ENCODE results near the gene LPAR2. TPM values are rescaled to one million over a fixed set of nuclear protein-coding genes. Genes with fewer than 3 reads are reported as not detected.
A peak's percentile ranks its signal among the peaks of the same experiment; 100 is the strongest.

The LPAR2 gene
- total RNA-seq, 1 experiment from 2014 or later, result 26.6 TPM

DNA sequence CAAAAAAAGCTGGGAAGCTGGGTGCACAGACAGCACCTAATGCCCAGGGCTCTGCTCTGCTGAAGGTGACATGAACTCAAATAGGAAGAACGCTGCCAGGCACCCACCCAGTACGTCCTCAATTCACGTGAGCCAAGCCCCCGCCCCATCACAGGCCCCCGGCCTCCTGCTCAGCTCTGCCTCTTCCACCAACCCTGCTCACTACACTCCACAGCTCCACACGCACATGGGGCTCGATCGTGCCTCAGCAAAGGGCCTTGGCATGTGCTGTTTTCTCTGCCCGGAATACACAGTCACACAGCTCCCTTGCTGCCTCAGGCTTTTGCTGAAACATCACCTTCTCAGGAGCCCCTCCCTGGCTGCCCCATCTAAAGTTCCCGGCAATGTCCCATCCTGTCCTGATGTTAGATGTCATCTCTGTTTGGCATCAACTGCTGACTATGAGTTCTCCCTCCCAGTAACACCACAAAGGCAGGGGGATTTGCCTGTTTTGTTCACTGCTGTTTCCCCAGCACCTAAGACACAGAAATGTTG lies 33.2 kb upstream of the LPAR2 start:
- ChIA-PET POLR2A (ENCODE audit: unreplicated experiment) (no interaction called here), CTCF (no interaction called here)
- ATAC-seq (no peak), DNase-seq (no peak)
- Histone ChIP-seq H3K36me3 (ENCODE audit: low read depth, low read length) (peaks cover 32% of the 10 kb centered on the region), H3K79me2 (ENCODE audit: low read length) (peaks cover 35% of the 10 kb centered on the region), H3K4me1 (ENCODE audit: insufficient read depth, low read length) (peaks cover 11% of the 10 kb centered on the region), H3K9ac (ENCODE audit: low read length) (no peak overlapping the region), H3K27ac (ENCODE audit: low read length) (no peak overlapping the region), H3K4me2 (ENCODE audit: low read length) (peak overlapping the region; percentile 98), H3F3A (ENCODE audit: low read length, unreplicated experiment) (no peaks in the 10 kb centered on the region), H2AFZ (ENCODE audit: low read length) (no peak overlapping the region), H3K9me2 (replicated peaks; ENCODE audit: low read length) (no peaks in the 10 kb centered on the region), H3K9me3 (ENCODE audit: low read length) (no peaks in the 10 kb centered on the region), H3K27me3 (ENCODE audit: low read length) (no peaks in the 10 kb centered on the region), H3K4me3 (ENCODE audit: low read length) (no peak overlapping the region; the same call in 1 of the 2 replicates), H4K20me1 (ENCODE audit: low read length) (0 out of 2 replicates have a peak, but pooled peaks cover 7% of the 10 kb centered on the region)
- intact Hi-C loops (cut with micrococcal nuclease), result no loop called here
- BruUV-seq (replicated peaks), result no TSS peak
- TF ChIP-seq, protein P1, sequence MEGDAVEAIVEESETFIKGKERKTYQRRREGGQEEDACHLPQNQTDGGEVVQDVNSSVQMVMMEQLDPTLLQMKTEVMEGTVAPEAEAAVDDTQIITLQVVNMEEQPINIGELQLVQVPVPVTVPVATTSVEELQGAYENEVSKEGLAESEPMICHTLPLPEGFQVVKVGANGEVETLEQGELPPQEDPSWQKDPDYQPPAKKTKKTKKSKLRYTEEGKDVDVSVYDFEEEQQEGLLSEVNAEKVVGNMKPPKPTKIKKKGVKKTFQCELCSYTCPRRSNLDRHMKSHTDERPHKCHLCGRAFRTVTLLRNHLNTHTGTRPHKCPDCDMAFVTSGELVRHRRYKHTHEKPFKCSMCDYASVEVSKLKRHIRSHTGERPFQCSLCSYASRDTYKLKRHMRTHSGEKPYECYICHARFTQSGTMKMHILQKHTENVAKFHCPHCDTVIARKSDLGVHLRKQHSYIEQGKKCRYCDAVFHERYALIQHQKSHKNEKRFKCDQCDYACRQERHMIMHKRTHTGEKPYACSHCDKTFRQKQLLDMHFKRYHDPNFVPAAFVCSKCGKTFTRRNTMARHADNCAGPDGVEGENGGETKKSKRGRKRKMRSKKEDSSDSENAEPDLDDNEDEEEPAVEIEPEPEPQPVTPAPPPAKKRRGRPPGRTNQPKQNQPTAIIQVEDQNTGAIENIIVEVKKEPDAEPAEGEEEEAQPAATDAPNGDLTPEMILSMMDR (conservative IDR thresholded peaks at IDR 0.05; ENCODE audit: low read depth, low read length), result no peak
- TF ChIP-seq EZH2 (IDR thresholded peaks at IDR 0.05; ENCODE audit: low read length, unreplicated experiment) (no peak), EZH2phosphoT487 (IDR thresholded peaks at IDR 0.05; ENCODE audit: borderline replicate concordance, low read length) (no peak)

DNA sequence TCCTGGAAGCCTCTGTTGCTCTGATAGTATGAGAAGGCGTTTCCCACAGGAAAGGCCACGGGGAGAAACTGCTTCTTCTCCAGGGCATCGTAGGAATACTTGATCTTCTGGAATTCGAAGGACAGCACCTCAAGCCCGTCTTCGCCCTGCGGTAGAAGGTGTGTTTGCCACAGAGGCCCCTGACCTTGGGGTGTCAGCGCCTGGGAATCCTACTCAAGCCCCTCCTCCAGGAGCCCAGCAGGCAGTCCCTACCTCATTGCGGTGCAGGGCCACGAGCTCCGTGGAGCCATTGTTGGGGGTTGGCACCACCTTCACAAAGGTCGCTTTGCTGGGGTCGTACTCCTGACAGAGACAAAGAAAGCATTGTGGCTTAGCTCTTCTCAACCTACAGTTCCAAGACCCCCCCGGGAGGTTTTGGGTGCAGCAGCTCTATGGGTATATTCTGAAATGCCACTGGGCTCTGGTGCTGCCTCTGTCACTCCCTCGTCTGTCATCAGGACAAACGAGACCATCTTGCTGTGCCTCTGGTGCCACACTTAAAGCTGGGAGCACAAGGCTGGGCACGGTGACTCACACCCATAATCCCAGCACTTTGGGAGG lies 31.7 kb upstream of the LPAR2 start:
- CTCF ChIA-PET, result no interaction called here
- H4K20me1 ChIP-seq (ENCODE audit: low read length), result 0 out of 2 replicates have a peak, but pooled peaks cover 7% of the 10 kb centered on the region
- no peaks in the 10 kb centered on the region for H3K9me2 ChIP-seq (replicated peaks; ENCODE audit: low read length)
- H3K9me3 ChIP-seq (ENCODE audit: low read length), result no peaks in the 10 kb centered on the region
- POLR2A ChIA-PET (ENCODE audit: unreplicated experiment), result no interaction called here
- peaks cover 35% of the 10 kb centered on the region for H3K79me2 ChIP-seq (ENCODE audit: low read length)
- DNase-seq, result no peak
- peaks cover 47% of the 10 kb centered on the region for H3K36me3 ChIP-seq (ENCODE audit: low read depth, low read length)
- H3K9ac ChIP-seq (ENCODE audit: low read length), result no peak overlapping the region
- no peaks in the 10 kb centered on the region for H3F3A ChIP-seq (ENCODE audit: low read length, unreplicated experiment)
- H3K4me3 ChIP-seq (ENCODE audit: low read length), result no peak overlapping the region
- H3K4me2 ChIP-seq (ENCODE audit: low read length), result no peak overlapping the region
- ATAC-seq, result no peak
- intact Hi-C loops (cut with micrococcal nuclease), result no loop called here
- BruUV-seq (replicated peaks), result no TSS peak
- no peak overlapping the region for H3K27ac ChIP-seq (ENCODE audit: low read length)
- H2AFZ ChIP-seq (ENCODE audit: low read length), result no peak overlapping the region
- TF ChIP-seq EZH2 (IDR thresholded peaks at IDR 0.05; ENCODE audit: low read length, unreplicated experiment) (no peak), EZH2phosphoT487 (IDR thresholded peaks at IDR 0.05; ENCODE audit: borderline replicate concordance, low read length) (no peak)
- H3K4me1 ChIP-seq (ENCODE audit: insufficient read depth, low read length), result peaks cover 11% of the 10 kb centered on the region
- H3K27me3 ChIP-seq (ENCODE audit: low read length), result no peaks in the 10 kb centered on the region

DNA sequence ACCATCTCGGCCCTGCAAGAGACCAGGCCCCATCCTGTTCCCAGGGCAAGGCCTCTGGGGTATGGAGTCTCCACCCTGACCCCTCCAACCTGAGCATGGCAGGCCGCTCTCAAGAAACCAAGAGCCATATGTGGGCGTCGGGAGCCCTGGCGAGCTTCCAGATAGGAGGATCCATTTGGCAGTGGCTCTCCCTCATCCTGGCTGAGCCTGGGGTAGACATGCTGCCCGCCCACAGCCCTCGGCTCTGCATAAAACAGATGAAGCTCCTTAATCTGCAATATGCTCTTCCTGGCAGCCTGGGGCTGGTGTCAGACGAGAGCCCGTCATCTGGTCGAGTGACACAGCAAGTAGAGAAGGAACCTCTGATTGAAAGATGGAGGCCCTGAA lies 29.4 kb upstream of the LPAR2 start:
- TF ChIP-seq, protein P1 (conservative IDR thresholded peaks at IDR 0.05; ENCODE audit: low read depth, low read length), result no peak
- TF ChIP-seq EZH2phosphoT487 (IDR thresholded peaks at IDR 0.05; ENCODE audit: borderline replicate concordance, low read length), result no peak
- TF ChIP-seq EZH2 (IDR thresholded peaks at IDR 0.05; ENCODE audit: low read length, unreplicated experiment), result no peak
- Histone ChIP-seq H3K9ac (ENCODE audit: low read length) (no peak overlapping the region), H2AFZ (ENCODE audit: low read length) (no peak overlapping the region), H3F3A (ENCODE audit: low read length, unreplicated experiment) (no peaks in the 10 kb centered on the region), H3K36me3 (ENCODE audit: low read depth, low read length) (peaks cover 69% of the 10 kb centered on the region), H3K4me3 (ENCODE audit: low read length) (no peak overlapping the region), H3K9me2 (replicated peaks; ENCODE audit: low read length) (no peaks in the 10 kb centered on the region), H3K79me2 (ENCODE audit: low read length) (peaks cover 26% of the 10 kb centered on the region), H3K27ac (ENCODE audit: low read length) (no peak overlapping the region), H3K27me3 (ENCODE audit: low read length) (no peaks in the 10 kb centered on the region), H3K4me1 (ENCODE audit: insufficient read depth, low read length) (peaks cover 6% of the 10 kb centered on the region), H3K4me2 (ENCODE audit: low read length) (no peak overlapping the region), H4K20me1 (ENCODE audit: low read length) (0 out of 2 replicates have a peak, but pooled peaks cover 7% of the 10 kb centered on the region), H3K9me3 (ENCODE audit: low read length) (no peaks in the 10 kb centered on the region)
- DNase-seq (no peak), ATAC-seq (no peak)
- CTCF ChIA-PET, result no interaction called here
- no TSS peak for BruUV-seq (replicated peaks)
- POLR2A ChIA-PET (ENCODE audit: unreplicated experiment), result no interaction called here
- intact Hi-C loops (cut with micrococcal nuclease), result no loop called here

All from PC-3 (cell line).